ENCODE data around the gene COL12A1.
"Not testable (repeated sequence)": the region's sequence is repeated elsewhere in the genome, so short reads cannot be mapped to it uniquely, and the experiment has no call there.

COL12A1 gene

DNA sequence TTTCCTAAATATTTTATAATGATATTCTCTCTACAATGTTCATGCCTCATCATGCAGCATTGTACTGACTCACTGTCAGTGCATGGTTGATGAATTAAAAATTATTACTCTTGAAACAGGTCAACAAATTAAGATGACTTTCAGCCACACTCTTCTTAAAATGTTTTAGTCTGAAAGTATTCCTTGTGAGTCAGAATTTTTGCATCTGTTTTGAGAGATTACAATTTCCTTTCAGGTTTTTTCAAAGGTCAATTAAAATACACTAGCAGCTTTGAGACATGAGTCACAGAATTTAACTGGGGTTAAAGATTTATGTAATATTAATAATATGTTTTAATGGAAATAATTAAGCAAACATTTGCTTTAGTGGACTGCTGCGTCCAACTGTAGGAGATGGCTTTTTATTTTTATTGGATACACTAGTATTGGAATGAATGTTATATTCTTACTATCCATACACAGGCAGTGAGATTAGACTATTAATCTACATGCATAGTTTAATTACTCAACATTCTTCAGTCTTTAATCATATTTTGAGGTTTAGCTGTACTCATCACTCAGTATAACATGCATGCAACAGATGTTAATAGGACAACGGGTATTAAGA is 9.7 kb downstream of the COL12A1 start:
- no peak for DNase-seq
- intact Hi-C loops (cut with DNase I) = no loop called here

DNA sequence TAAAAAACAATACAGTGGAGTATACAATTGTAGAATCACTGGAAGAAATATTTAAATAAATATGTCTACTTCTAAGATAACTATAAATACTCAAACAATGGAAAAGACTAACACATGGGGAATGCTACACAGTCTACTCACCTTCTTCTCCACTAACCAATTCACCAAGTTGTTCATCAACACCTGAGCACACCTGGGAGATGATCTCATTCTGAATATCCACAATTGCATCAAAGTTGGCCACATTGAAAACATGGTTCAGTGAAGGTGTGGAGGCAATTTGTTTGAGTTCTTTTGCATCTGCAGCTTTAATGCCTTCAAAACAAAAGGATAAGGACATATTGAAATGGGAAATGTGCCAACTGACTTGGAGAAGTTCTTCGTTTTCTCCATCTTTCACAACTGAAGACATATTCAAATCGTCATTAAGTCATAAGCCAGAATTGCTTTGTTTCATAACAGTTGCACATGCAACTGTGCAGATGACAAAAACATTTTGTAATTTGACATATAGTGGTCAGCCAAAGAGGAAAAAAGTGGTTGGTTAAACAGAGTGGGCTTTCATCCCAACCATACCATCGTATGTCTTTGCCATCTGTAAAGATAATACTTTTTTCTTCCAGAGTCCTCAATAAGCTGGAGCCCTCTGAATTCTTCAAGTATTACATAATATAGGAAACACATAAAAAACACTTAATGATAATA is 17.5 kb downstream of the COL12A1 start:
- DNase-seq = no peak
- intact Hi-C loops (cut with DNase I) = no loop called here

DNA sequence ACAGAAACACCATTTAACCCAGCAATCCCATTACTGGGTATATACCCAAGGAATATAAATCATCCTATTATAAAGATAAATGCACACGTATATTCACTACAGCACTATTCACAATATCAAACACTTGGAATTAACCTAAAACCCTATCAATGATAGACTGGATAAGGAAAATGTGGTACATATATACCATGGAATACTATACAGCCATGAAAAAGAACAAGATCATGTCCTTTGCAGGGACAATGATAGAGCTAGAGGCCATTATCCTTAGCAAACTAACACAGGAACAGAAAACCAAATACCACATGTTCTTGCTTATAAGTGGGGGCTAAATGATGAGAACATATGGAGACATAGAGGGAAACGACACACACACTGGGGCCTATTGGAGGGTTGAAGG is 19.3 kb downstream of the COL12A1 start:
- DNase-seq; intact Hi-C loops (cut with DNase I): not testable (repeated sequence)

DNA sequence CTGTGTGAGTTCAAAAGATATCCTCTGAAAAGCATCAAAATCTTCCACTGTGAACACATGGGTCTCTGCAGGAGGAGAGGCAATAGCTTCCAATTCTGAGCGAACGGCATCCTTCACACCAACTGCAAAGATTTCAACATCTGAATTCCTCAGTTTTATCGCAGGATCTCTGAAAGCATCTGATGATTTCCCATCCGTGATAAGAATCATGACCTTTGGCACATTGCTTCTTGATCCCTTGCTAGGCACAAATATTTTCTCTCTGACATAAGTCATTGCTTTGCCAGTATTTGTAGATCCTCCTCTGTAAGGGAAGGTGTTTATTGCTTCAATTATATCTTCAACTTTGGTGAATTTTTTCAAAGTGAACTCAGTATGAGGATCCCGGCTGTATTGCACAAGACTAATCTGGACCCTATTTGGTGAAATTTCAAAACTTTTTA is 22.7 kb downstream of the COL12A1 start:
- DNase-seq = no peak
- intact Hi-C loops (cut with DNase I) = no loop called here

DNA sequence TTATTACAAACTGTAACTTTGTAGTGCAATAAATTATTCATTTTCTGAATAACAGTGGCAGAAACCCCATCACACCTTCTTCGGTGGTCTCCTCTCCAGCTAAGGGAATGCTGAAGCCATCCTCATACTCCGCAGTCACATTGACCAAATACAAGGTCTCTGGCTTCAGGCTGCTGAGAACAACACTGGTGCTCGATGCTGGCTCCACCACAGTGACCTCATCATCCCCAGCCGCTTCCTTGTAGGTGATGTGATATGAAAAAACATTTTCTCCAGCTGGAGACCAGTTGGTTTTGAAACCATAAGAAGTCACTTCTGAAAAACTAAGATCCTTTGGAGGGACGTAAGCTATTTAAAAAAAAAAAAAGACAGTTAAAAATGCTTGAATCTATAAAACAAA is 25.0 kb downstream of the COL12A1 start:
- intact Hi-C loops (cut with DNase I) = no loop called here
- DNase-seq = no peak

DNA sequence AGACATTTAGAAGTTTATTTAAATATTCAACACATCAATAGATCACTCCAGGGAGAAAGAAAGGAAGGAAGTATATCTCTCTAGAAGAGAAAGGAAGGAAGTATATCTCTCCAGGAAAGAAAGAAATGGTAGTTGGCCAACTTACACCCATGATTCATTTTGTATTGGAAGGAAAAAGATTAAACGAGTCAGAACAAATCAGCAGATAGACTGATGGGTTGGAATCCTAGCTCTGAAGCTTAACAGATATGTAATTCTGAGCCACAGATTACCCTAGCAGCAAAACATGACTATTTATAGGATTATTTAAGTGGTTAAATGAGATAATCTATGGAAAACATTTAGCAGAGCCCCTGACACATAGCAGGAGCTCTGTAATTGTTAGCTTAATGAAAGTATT is 27.1 kb downstream of the COL12A1 start:
- no peak for DNase-seq
- intact Hi-C loops (cut with DNase I) = no loop called here

DNA sequence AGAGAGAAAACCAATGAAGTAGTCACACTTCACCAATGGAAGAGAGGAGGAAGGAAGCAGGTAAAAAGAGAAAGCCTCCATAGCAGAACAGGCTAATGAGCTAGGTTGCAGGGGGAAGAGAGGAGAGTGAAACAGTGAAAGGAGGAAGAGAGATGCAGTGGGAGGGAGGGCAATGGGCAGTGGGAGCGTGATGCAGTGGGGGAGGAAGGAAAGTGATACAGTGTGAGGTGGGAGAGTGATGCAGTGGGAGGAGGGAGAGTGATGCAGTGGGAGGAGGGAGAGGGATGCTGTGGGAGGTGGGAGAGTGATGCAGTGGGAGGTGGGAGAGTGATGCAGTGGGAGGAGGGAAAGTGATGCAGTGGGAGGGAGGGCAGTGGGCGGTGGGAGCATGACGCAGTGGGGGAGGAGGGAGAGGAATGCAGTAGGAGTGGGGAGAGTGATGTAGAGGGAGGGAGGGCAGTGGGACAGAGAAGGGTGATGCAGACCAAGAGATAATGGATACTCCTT is 29.7 kb downstream of the COL12A1 start:
- intact Hi-C loops (cut with DNase I) = no loop called here
- no peak for DNase-seq

DNA sequence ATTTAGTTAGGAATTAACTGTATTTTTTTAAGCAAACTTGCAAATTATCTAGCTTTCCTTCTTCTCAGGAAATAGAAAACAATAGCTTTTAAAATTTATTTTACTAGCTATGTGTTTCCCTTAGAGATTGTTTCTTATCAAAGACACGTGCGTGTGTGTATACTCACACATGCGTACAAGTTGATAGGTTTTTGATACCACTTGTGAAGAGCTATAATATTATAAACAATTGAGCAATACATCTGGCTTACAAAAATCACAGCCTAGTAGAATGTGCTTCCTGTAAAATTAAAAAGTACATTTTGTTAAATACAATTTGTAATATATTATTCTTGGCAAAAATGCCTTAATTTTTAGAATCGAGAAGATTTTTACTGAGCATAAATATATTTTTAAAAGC is 33.9 kb downstream of the COL12A1 start:
- intact Hi-C loops (cut with DNase I) = no loop called here
- DNase-seq = no peak

DNA sequence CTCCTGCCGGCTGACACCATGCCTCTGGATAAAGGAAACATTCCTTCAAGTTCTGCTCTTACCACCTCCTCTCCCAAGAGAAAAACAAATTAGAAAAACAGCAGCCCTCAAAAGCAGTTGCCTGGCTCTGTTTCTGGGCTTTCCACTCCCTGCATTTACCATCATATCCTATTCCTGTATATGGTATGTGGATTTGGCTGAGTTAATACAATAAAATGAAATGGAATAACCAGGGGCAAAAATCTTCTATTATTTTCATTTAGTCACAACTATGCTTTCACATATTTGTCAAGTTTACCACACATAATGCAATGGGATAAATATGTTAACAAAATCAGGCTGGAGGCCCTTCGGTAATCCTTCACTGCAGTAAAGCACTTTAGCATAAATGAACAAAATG is 34.3 kb downstream of the COL12A1 start:
- intact Hi-C loops (cut with DNase I) = no loop called here

DNA sequence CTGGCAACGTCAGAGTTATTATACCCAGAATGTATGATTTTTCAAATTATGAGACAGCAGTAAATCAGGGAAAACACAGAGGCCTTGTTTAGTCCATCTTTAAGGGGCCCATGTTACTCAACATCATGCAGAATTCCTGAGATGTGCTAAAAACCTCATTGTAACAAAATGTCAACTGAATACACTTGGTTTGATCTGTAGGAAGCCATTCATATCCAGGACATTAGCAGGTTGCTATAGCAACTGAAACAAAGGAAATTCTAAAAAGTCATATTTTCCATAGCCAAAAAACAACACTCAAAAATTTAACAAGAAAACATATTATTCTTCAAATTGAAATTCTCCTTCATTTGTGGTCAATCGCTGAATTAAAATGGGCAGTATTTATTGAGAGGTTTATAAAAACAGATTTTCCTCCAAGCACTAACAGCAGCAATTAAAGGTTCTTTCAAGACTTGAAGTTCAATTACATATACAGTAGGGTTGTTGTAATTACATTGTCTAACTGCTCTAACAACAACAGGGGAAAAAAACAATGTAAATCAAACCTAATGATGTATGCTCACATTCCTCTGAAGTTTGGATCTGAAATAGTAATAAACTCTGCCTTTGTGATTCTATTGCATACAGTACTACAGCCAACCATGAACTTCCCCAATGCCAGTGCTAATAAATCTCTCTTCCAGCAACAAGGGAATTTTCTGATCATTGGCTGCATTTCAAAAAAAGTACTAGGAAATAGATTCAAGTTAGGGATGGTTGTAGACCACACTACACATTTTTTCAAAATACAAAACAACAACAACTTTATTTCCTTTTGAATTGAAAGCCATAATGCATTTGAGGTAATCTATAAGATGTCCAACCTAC is 34.9 kb downstream of the COL12A1 start:
- no peak for DNase-seq
- intact Hi-C loops (cut with DNase I) = no loop called here

More for the DNA sequence above, 34.3 kb downstream of the COL12A1 start:
- DNase-seq = no peak

DNA sequence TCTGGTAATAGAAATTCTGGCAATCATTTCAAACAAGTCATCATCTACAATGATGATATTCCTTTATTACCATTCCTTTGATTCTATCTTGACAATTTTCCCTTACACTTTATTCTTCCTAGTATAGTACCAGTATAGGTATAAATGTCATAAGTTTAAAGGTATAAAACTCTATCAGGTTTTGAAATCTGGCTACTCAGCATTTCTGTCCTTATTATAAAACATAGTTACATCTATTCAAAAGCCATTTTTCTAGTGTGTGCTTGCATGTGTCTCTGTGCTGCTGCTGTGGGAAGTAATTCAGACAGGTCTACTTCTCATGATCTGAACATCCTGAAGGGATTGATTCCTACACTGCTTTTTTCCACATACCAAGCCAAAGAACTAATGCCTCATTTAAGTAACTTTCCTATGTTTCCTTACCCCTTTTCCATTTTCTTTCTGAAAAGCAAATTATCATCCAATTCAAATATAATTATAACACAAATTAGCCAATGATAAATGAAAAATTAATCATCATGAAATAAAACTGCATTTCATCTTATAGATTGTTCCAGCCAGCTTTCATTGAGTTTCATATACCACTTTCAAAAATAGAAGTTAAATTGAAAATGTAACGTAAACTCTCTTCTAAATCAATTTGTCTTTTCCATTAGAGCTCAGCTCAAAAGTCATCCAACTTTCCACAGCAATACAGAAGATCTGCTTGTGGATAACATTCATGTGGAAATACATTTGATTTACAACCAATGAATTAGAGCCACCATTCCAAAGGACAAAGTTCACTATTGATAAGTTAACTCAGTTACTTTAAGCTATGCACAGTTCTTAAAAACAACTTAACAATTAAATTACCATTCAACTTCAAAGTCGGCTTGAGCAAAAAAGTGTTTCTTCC is 35.9 kb downstream of the COL12A1 start:
- no peak for DNase-seq
- intact Hi-C loops (cut with DNase I) = no loop called here

DNA sequence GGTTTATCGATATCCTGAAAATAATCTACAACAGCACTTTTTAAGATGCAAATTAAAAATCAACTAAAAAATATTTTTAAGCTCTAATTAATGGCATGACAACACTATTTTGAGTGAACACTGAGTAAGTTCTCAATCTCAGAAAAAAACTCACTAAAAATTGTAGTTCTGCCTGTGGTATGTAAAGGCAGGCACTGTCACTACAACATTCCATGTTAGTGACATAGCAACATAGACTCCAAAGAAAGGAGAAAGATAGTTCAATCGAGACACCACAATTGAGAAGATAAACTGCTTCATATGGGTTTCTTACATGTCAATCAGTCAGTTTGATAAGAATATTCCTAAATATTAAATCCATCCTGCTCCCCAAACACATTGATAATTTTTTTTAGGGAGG is 38.0 kb downstream of the COL12A1 start:
- no peak for DNase-seq
- intact Hi-C loops (cut with DNase I) = no loop called here

DNA sequence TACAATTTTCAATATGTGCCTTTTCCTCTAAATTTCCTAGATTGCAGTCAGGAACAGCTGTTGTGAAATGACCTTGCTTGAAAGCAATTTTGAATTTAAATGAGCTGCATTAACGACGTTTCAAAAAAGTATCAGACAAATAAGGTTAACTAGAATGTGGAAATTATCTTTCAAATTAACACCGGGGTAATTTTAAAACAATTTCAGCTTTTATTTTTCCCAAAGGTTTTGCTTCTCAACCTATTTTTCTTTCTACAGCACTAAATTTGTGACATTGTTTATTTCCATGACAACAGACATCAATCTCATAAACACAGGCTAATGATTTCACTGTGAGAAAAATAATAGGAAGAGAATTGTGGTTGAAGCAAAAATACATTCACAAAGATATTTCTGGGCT is 38.5 kb downstream of the COL12A1 start:
- DNase-seq = no peak

DNA sequence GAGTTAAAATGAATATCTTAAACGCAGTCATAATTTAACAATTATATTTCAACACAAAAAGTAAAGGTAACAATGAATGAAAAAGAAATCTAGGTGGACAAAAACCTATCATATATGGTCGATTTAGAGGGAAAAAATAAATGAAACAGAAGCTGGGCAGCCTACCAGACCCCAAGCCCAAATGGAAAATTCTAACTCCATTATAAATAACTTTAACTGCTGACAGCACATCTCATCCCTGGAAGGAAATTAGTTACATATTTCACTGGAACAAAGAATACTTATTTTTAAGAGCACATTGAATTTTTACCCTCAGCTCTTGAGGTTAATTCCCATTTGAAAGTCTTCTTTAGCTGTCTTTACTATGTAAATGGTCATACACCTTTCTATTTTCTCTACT is 39.1 kb downstream of the COL12A1 start:
- intact Hi-C loops (cut with DNase I) = no loop called here
- no peak for DNase-seq

More for the DNA sequence above, 38.5 kb downstream of the COL12A1 start:
- intact Hi-C loops (cut with DNase I) = no loop called here

DNA sequence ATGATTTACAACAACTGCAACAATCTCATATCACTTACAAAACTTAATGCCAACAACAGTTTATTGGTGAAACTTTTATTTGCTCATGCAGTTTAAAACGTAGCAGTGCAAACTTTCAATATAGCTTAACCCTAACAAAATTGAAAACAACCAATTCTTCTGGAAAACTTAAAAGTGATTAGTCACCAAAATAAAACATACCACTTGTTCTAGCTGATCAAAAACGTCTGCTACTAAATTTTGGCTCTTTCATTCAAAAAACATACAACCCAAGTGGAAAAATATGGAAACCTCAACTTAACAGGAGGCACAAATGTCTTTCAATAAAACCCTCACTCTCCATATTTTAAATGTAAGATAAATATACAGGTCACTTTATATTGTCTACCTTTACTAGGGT is 39.6 kb downstream of the COL12A1 start:
- intact Hi-C loops (cut with DNase I) = no loop called here
- no peak for DNase-seq

DNA sequence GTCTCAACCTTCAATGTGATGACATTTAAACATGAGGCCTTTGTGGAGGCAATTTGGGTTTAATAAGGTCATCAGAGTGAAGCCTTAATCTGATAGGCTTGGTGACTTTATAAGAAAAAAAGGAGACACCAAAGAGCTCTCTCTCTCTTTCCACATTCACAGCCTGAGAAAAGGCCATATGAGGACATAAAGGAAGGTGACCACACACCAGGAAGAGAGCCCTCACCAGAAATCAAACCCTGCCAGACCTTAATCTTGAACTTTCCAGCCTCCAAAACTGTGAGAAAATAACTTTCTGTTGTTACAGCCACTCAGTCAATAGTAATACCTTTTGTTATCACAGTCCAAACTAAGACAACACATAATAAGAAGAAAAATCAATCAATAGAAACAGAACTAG is 47.7 kb downstream of the COL12A1 start:
- intact Hi-C loops (cut with DNase I) = no loop called here
- no peak for DNase-seq

DNA sequence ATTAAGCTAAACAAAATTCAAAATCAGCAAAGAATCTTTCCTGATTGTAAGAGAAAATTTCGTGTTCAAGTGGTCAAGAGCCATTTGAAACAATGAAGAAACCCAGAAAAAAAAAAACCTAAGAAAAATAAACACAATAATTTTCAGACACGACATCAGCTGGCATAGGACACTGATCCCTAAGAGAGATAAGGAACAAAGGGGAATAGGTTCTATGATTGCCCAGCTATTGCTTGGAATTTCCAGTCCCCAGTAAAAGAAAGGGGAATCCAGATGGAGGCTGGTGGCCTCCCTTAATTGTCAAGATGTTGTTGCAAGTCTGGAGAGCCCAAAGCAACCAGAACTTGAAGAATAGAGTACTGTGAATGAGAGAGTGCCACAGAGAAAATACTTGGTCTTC is 48.5 kb downstream of the COL12A1 start:
- intact Hi-C loops (cut with DNase I) = no loop called here
- no peak for DNase-seq

DNA sequence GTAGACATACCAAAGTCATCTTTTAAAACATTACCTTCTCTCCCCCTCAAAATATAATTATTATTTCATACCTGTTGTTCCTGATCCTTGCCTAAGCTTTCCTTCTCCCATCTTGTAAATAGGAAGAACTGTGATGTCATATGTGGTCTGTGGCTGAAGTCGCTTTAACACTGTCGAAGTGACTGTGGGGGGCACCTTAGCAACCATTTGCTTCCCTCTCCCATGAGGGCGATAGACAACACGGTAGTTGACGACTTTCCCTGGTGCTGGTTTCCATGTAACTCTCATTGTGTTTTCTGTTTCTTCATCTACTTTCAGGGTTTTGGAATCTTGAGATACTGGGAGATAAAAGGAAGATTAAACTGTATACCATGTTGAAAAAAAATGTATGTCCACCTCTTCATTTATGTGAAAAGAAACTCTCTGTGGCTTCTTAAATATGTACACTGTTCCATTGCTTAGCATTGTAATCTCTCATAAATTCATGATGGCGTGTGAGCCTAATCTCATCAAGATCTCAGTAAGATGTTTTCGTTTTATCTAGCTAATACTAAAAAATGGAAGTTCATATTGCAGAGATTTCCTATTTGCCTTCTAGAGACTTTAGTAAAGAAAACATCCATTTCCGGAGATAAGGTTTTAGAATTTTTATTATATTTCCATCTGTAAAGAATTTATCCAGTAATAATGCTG is 49.5 kb downstream of the COL12A1 start:
- intact Hi-C loops (cut with DNase I) = no loop called here
- DNase-seq = no peak

Measured in head of caudate nucleus (tissue), 42 donors.